IMR-90 (cell line): ENCODE data around the gene ARHGEF3. TPM values are rescaled to one million over a fixed set of nuclear protein-coding genes. Genes with fewer than 3 reads are reported as not detected.
A peak's percentile ranks its signal among the peaks of the same experiment; 100 is the strongest.

ENCODE experiments used
- ATAC-seq: fragments of 200-7000 bp; cut with Tn5 transposase; 2 replicates; pipeline ENCODE4 v1.9.1; 2020; ENCODE audit warnings: low read depth, mild to moderate bottlenecking, moderate library complexity
- BruUV-seq: library from RNA; stranded (reverse); fragments of 400-500 nt; replicated peaks from 2 replicates; lab custom pipeline; 2021; lab: Mats Ljungman, UMichigan
- CTCF ChIA-PET: fragments of 300-600 bp; formaldehyde crosslinking; extraction: SDS; loops from one replicate; lab custom pipeline; 2021; ENCODE audit warnings: antibody characterized with exemption; lab: Yijun Ruan, JAX
- POLR2A ChIA-PET: fragments of 300-600 bp; sonication (Branson Sonifier 250); formaldehyde crosslinking; loops from one replicate; lab custom pipeline; 2022; ENCODE audit warnings: antibody characterized with exemption; ENCODE audit not compliant: unreplicated experiment; lab: Charles Lee
- DNase-seq: peaks from one replicate; pipeline ENCODE4 v3.0.0; 2013
- H2AFZ ChIP-seq: replicated peaks from 2 replicates; pipeline ENCODE3; 2013; ENCODE audit warnings: low read length, mild to moderate bottlenecking; ENCODE audit not compliant: poor library complexity
- H2AK5ac ChIP-seq: 2 replicates; pipeline ENCODE4 v1.6.1; 2013; ENCODE audit warnings: low read depth, low read length, inconsistent platforms
- H2AK9ac ChIP-seq: replicated peaks from 2 replicates; pipeline ENCODE3; 2013; ENCODE audit warnings: mild to moderate bottlenecking, low read depth, low read length, moderate library complexity; ENCODE audit not compliant: poor library complexity
- H2BK120ac ChIP-seq: 2 replicates; pipeline ENCODE4 v1.6.1; 2013; ENCODE audit warnings: low read depth, low read length, inconsistent platforms
- H2BK15ac ChIP-seq: 3 replicates; pipeline ENCODE4 v1.6.1; 2013; ENCODE audit warnings: low read depth, low read length, inconsistent platforms
- H2BK20ac ChIP-seq: 2 replicates; pipeline ENCODE4 v1.6.1; 2013; ENCODE audit warnings: low read depth, mild to moderate bottlenecking, inconsistent platforms, low read length, moderate library complexity
- H2BK5ac ChIP-seq: 2 replicates; pipeline ENCODE4 v1.6.1; 2013; ENCODE audit warnings: mild to moderate bottlenecking, low read depth, low read length, inconsistent platforms; ENCODE audit not compliant: poor library complexity, severe bottlenecking
- H3K14ac ChIP-seq: replicated peaks from 2 replicates; pipeline ENCODE4 v1.6.1; 2013; ENCODE audit warnings: low read depth, low read length, inconsistent platforms
- H3K18ac ChIP-seq: 2 replicates; pipeline ENCODE4 v1.6.1; 2013; ENCODE audit warnings: low read depth, low read length, control low read depth
- H3K23ac ChIP-seq: 2 replicates; pipeline ENCODE4 v1.6.1; 2013; ENCODE audit warnings: low read depth, low read length, inconsistent platforms
- H3K27ac ChIP-seq: 2 replicates; pipeline ENCODE4 v1.5.1; 2013; ENCODE audit warnings: mild to moderate bottlenecking, control low read depth, low read length; ENCODE audit not compliant: insufficient read depth
- H3K27me3 ChIP-seq: 2 replicates; pipeline ENCODE4 v1.6.1; 2013; ENCODE audit warnings: low read length; ENCODE audit not compliant: control insufficient read depth, insufficient read depth
- H3K36me3 ChIP-seq: 2 replicates; pipeline ENCODE4 v1.6.1; 2013; ENCODE audit warnings: low read length, mixed read lengths; ENCODE audit not compliant: control insufficient read depth, insufficient read depth
- H3K4ac ChIP-seq: 2 replicates; pipeline ENCODE4 v1.6.1; 2013; ENCODE audit warnings: low read depth, low read length, inconsistent platforms
- H3K4me1 ChIP-seq: 2 replicates; pipeline ENCODE4 v1.6.1; 2013; ENCODE audit warnings: low read length, mixed read lengths; ENCODE audit not compliant: control insufficient read depth, insufficient read depth
- H3K4me2 ChIP-seq: 2 replicates; pipeline ENCODE4 v1.6.1; 2013; ENCODE audit warnings: low read depth, mild to moderate bottlenecking, control low read depth, low read length, moderate library complexity
- H3K4me3 ChIP-seq: 2 replicates; pipeline ENCODE4 v1.5.1; 2013; ENCODE audit warnings: low read depth, mild to moderate bottlenecking, control low read depth, low read length, moderate library complexity; ENCODE audit not compliant: insufficient read depth
- H3K56ac ChIP-seq: 2 replicates; pipeline ENCODE4 v1.6.1; 2013; ENCODE audit warnings: low read length, inconsistent platforms; ENCODE audit not compliant: insufficient read depth; ENCODE audit errors: extremely low read depth
- H3K79me1 ChIP-seq, 2 experiments: 2 replicates each; pipeline ENCODE4 v1.6.1; 2013; ENCODE audit warnings: low read length in 2 of 2, inconsistent platforms in 1 of 2, low read depth in 1 of 2
- H3K9ac ChIP-seq: 2 replicates; pipeline ENCODE4 v1.6.1; 2013; ENCODE audit warnings: low read depth, low read length, control low read depth
- H3K9me1 ChIP-seq: 2 replicates; pipeline ENCODE4 v1.6.1; 2013; ENCODE audit warnings: low read length, inconsistent platforms; ENCODE audit not compliant: insufficient read depth
- H3K9me3 ChIP-seq: 2 replicates; pipeline ENCODE4 v1.6.1; 2013; ENCODE audit warnings: low read length; ENCODE audit not compliant: control insufficient read depth, insufficient read depth
- H4K20me1 ChIP-seq: 2 replicates; pipeline ENCODE4 v1.6.1; 2013; ENCODE audit warnings: low read length, inconsistent platforms; ENCODE audit not compliant: insufficient read depth
- H4K5ac ChIP-seq: 2 replicates; pipeline ENCODE4 v1.6.1; 2013; ENCODE audit warnings: mild to moderate bottlenecking, low read depth, low read length, control low read depth
- H4K8ac ChIP-seq, 2 experiments: 2 replicates each; pipeline ENCODE4 v1.6.1; 2013; ENCODE audit warnings: low read depth in 2 of 2, low read length in 2 of 2, control low read depth in 1 of 2, inconsistent platforms in 1 of 2
- H4K91ac ChIP-seq: 2 replicates; pipeline ENCODE4 v1.6.1; 2013; ENCODE audit warnings: low read depth, low read length, inconsistent platforms; ENCODE audit not compliant: insufficient read depth
- WGBS, 2 experiments: methylation state at CpG; one replicate each; pipeline versions ENCODE4 v1.1.5 to v1.1.7; 2013; ENCODE audit warnings: missing lambda C conversion rate in 2 of 2; ENCODE audit not compliant: insufficient read length in 1 of 2; ENCODE audit errors: extremely low coverage in 2 of 2; 5-methylcytosine and 5-hydroxymethylcytosine counted together
- dilution Hi-C: fragments of 300-500 bp; cut with HindIII; formaldehyde crosslinking; loops from one replicate; pipeline ENCODE4 v1.14.3; 2018; ENCODE audit warnings: low sequenced_read_pairs; ENCODE audit not compliant: unreplicated experiment
- in situ Hi-C: fragments of 300-500 bp; cut with MboI; formaldehyde crosslinking; loops from 3 replicates; pipeline ENCODE4 v1.14.3; 2019; ENCODE audit warnings: low sequenced_read_pairs, inconsistent platforms, mixed read lengths
- intact Hi-C: fragments of 100-400 bp; cut with micrococcal nuclease; formaldehyde crosslinking; loops from 2 replicates; pipeline ENCODE4 v1.10.0; 2022
- polyA plus RNA-seq, 3 experiments: library from polyadenylated mRNA; depleted of rRNA; stranded (reverse); fragments of >200 nt; gene quantifications; 2 replicates each; pipeline ENCODE4 v1.2.3, GENCODE V29; 2012; ENCODE audit warnings: low replicate concordance in 1 of 3
- total RNA-seq: library from RNA; depleted of rRNA; stranded (reverse); fragments of >200 nt; gene quantifications from 2 replicates; pipeline ENCODE4 v1.2.3, GENCODE V29; 2012
- TF ChIP-seq, protein P1 (sequence below): fragments of 150-350 bp; IDR thresholded peaks from 2 replicates; pipeline ENCODE4 v1.6.1; 2017; ENCODE audit warnings: mild to moderate bottlenecking, antibody characterized with exemption, low read length, low read depth

Gene ARHGEF3
- total and polyA plus RNA-seq, 2 of the 4 experiments (the other 2 are of a cell fraction) = 2.1 to 2.3 TPM

DNA sequence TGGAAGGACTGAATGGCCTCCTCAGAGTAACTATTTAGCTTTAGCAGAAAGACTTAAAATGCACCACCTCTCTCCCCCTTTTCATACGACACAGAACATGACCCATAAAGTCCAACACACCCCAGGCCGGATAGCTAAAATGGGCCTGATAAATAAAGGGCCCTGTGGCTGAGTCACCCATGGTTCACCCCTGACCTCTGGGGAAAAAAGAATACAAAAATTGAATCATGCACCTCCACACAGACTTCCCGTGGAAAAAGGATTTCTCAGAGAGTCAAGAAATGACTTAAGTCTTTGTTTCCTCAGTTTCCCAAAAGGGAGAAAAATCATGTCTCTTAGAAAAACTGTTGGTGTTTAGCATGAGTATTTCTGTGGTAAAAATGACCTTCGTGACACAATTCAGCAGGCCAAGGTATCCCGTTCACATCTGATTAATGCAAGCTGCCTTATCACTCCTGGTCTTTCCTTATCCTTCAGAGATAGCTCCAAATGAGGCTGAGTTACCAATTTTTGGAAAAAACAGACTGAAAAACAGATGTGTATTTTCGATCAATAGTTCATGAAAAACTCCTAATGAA lies 34.0 kb upstream of the ARHGEF3 start:
- Histone ChIP-seq H4K91ac (no peak overlapping the region), H3K27me3 (no peaks in the 10 kb centered on the region), H2BK120ac (no peak overlapping the region), H2AFZ (no peak overlapping the region), H2AK9ac (no peak overlapping the region), H3K4me3 (no peak overlapping the region), H3K4me1 (peaks cover 2% of the 10 kb centered on the region), H3K9me1 (peaks cover 3% of the 10 kb centered on the region; the same call in 1 of the 2 replicates), H3K14ac (no peak overlapping the region), H2AK5ac (no peak overlapping the region), H3K23ac (no peak overlapping the region), H3K4ac (no peak overlapping the region), H2BK5ac (no peak overlapping the region), H3K27ac (no peak overlapping the region), H2BK15ac (no peak overlapping the region), H3K9ac (no peak overlapping the region), H4K8ac (no peak overlapping the region), H4K5ac (no peak overlapping the region), H3K36me3 (no peaks in the 10 kb centered on the region), H3K56ac (no peak overlapping the region), H3K4me2 (no peak overlapping the region), H2BK20ac (no peak overlapping the region), H3K79me1 (no peaks in the 10 kb centered on the region), H3K18ac (no peak overlapping the region), H3K9me3 (no peaks in the 10 kb centered on the region), H4K20me1 (no peaks in the 10 kb centered on the region)
- ChIA-PET POLR2A (no interaction called here), CTCF (no interaction called here)
- in situ Hi-C loops = no loop called here
- ATAC-seq (peak; percentile 43; the same call in 1 of the 2 replicates), DNase-seq (peak; percentile 37)
- TF ChIP-seq, protein P1, sequence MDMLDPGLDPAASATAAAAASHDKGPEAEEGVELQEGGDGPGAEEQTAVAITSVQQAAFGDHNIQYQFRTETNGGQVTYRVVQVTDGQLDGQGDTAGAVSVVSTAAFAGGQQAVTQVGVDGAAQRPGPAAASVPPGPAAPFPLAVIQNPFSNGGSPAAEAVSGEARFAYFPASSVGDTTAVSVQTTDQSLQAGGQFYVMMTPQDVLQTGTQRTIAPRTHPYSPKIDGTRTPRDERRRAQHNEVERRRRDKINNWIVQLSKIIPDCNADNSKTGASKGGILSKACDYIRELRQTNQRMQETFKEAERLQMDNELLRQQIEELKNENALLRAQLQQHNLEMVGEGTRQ = no peak
- dilution Hi-C loops = no loop called here
- BruUV-seq = no TSS peak
- WGBS, 2 experiments = no CpG with 5 or more reads among the region's 6 CpGs
- intact Hi-C loops = no loop called here
